Keratinocyte (primary cell): ENCODE measurements around the gene ZGPAT. TPM values are rescaled to one million over a fixed set of nuclear protein-coding genes. Genes with fewer than 3 reads are reported as not detected.

Source experiments
- DNase-seq: peaks from one replicate; pipeline ENCODE4 v3.0.0-alpha.2; 2011; ENCODE audit warnings: low read depth, missing footprints, low spot score
- FAIRE-seq: peaks from 2 replicates; lab custom pipeline; 2011; peaks lifted over from hg19 to GRCh38; lab: Jason Lieb, UNC
- H2AFZ ChIP-seq: 2 replicates; pipeline ENCODE4 v1.6.0; 2012; ENCODE audit warnings: low read length, control low read depth, inconsistent platforms; ENCODE audit not compliant: control insufficient read depth
- H3K27ac ChIP-seq: 2 replicates; pipeline ENCODE4 v1.5.1; 2011; ENCODE audit warnings: low read length; ENCODE audit not compliant: control insufficient read depth, insufficient read depth
- H3K27me3 ChIP-seq: 3 replicates; pipeline ENCODE4 v1.6.0; 2011; ENCODE audit warnings: low read length; ENCODE audit not compliant: control insufficient read depth, insufficient read depth; ENCODE audit errors: extremely low read depth
- H3K36me3 ChIP-seq, 2 experiments: 2 replicates in 1 of 2; 3 replicates in 1 of 2; pipeline ENCODE4 v1.5.1; 2011; ENCODE audit warnings: low read length in 2 of 2, mild to moderate bottlenecking in 1 of 2; ENCODE audit not compliant: control insufficient read depth in 2 of 2, insufficient read depth in 2 of 2; ENCODE audit errors: extremely low read depth in 1 of 2
- H3K4me1 ChIP-seq: 3 replicates; pipeline ENCODE4 v1.5.1; 2011; ENCODE audit warnings: low read length; ENCODE audit not compliant: control insufficient read depth, insufficient read depth; ENCODE audit errors: extremely low read depth
- H3K4me2 ChIP-seq: 3 replicates; pipeline ENCODE4 v1.6.0; 2011; ENCODE audit warnings: low read depth, low read length; ENCODE audit not compliant: control insufficient read depth, insufficient read depth; ENCODE audit errors: extremely low read depth
- H3K4me3 ChIP-seq, 3 experiments: fragments of 200-600 bp in 1 of 3; sonication (generic) in 1 of 3; 2 replicates in 2 of 3; 3 replicates in 1 of 3; pipeline ENCODE4 v1.5.1; 2011 to 2016; ENCODE audit warnings: low read length in 3 of 3, mild to moderate bottlenecking in 3 of 3, control low read depth in 2 of 3, inconsistent platforms in 1 of 3, low read depth in 1 of 3, mixed read lengths in 1 of 3, mixed run types in 1 of 3, moderate library complexity in 1 of 3; ENCODE audit not compliant: control insufficient read depth in 2 of 3, insufficient read depth in 2 of 3; ENCODE audit errors: extremely low read depth in 1 of 3
- H3K79me2 ChIP-seq: 2 replicates; pipeline ENCODE4 v1.6.0; 2012; ENCODE audit warnings: low read length; ENCODE audit not compliant: control insufficient read depth, insufficient read depth
- H3K9ac ChIP-seq: 3 replicates; pipeline ENCODE4 v1.6.0; 2011; ENCODE audit warnings: low read length; ENCODE audit not compliant: control insufficient read depth, insufficient read depth; ENCODE audit errors: extremely low read depth
- H3K9me1 ChIP-seq: 3 replicates; pipeline ENCODE4 v1.6.0; 2011; ENCODE audit warnings: low read length; ENCODE audit not compliant: control insufficient read depth, insufficient read depth; ENCODE audit errors: extremely low read depth
- H3K9me3 ChIP-seq: 2 replicates; pipeline ENCODE4 v1.5.1; 2012; ENCODE audit warnings: low read depth, low read length; ENCODE audit not compliant: control insufficient read depth
- H4K20me1 ChIP-seq: 3 replicates; pipeline ENCODE4 v1.6.0; 2011; ENCODE audit warnings: low read length; ENCODE audit not compliant: control insufficient read depth, insufficient read depth; ENCODE audit errors: extremely low read depth
- EZH2 ChIP-seq: IDR thresholded peaks from one replicate; pipeline ENCODE4 v1.6.1; 2012; ENCODE audit warnings: inconsistent platforms, mild to moderate bottlenecking, low read length, moderate library complexity
- dilution Hi-C: fragments of 300-500 bp; cut with MboI; formaldehyde crosslinking; loops from one replicate; pipeline ENCODE4 v1.7.0; 2020; ENCODE audit warnings: low sequenced_read_pairs; ENCODE audit not compliant: extremely low pct_ligation_motif_present
- polyA plus RNA-seq, 5 experiments: library from polyadenylated mRNA; depleted of rRNA in 3 of 5; stranded (reverse) in 3 of 5; stranded (forward) in 1 of 5; unstranded in 1 of 5; fragments of >200 nt; gene quantifications; 1 replicate in 1 of 5; 2 replicates in 3 of 5; 3 replicates in 1 of 5; pipeline versions ENCODE4 v1.2.1 to v1.2.3, GENCODE V29; 2011 to 2012; ENCODE audit warnings: missing spikeins in 2 of 5, low read depth in 1 of 5, low replicate concordance in 1 of 5
- TF ChIP-seq, protein P1 (sequence below), 3 experiments: IDR thresholded peaks in 1 of 3; conservative IDR thresholded peaks in 1 of 3; optimal IDR thresholded peaks in 1 of 3; 2 replicates in 2 of 3; 3 replicates in 1 of 3; pipeline versions ENCODE3 to v1.5.1; 2011; ENCODE audit warnings: low read length in 3 of 3, mild to moderate bottlenecking in 3 of 3, moderate library complexity in 2 of 3, control low read depth in 1 of 3, inconsistent platforms in 1 of 3; ENCODE audit not compliant: insufficient read depth in 2 of 3; ENCODE audit errors: extremely low read depth in 1 of 3

The ZGPAT gene
- polyA plus RNA-seq, 1 donor (not counting 4 experiments of a cell fraction or from before 2014, with no cell fraction given): 7.8 TPM

DNA sequence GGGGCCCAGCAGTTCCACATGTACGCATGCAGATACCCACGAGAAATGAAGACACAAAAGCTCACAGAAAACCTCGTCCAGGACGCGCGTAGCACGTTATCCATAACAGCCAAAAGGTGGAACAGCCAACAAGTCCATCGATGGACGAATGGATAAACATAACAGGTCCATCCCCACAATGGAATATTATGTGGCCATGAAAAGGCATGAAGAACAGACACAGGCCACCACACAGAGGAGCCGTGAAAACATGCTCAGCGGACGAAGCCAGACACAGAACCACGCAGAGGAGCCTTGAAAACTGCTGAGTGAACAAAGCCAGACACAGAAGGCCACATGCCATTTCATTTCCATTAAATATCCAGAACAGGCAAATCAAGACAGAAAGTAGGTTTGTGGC is 69.8 kb downstream of the ZGPAT start:
- no peak overlapping the region for H3K4me2 ChIP-seq
- TF ChIP-seq, protein P1, sequence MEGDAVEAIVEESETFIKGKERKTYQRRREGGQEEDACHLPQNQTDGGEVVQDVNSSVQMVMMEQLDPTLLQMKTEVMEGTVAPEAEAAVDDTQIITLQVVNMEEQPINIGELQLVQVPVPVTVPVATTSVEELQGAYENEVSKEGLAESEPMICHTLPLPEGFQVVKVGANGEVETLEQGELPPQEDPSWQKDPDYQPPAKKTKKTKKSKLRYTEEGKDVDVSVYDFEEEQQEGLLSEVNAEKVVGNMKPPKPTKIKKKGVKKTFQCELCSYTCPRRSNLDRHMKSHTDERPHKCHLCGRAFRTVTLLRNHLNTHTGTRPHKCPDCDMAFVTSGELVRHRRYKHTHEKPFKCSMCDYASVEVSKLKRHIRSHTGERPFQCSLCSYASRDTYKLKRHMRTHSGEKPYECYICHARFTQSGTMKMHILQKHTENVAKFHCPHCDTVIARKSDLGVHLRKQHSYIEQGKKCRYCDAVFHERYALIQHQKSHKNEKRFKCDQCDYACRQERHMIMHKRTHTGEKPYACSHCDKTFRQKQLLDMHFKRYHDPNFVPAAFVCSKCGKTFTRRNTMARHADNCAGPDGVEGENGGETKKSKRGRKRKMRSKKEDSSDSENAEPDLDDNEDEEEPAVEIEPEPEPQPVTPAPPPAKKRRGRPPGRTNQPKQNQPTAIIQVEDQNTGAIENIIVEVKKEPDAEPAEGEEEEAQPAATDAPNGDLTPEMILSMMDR (optimal IDR thresholded peaks at IDR 0.05 in 1 of 3, IDR thresholded peaks at IDR 0.05 in 1 of 3, conservative IDR thresholded peaks at IDR 0.05 in 1 of 3; ENCODE audit: extremely low read depth in 1 of 3, insufficient read depth in 2 of 3, low read length in 3 of 3): no peak
- TF ChIP-seq EZH2: no peak
- dilution Hi-C loops: no loop called here
- H3K9ac ChIP-seq: no peak overlapping the region
- DNase-seq (no peak), FAIRE-seq (no peak)
- H2AFZ ChIP-seq: no peak overlapping the region
- peaks cover 5% of the 10 kb centered on the region for H3K4me1 ChIP-seq
- H3K36me3 ChIP-seq: no peaks in the 10 kb centered on the region
- H3K79me2 ChIP-seq: no peaks in the 10 kb centered on the region
- H4K20me1 ChIP-seq: no peaks in the 10 kb centered on the region
- H3K27ac ChIP-seq: no peak overlapping the region
- H3K9me3 ChIP-seq: no peaks in the 10 kb centered on the region
- H3K4me3 ChIP-seq: no peak overlapping the region
- H3K27me3 ChIP-seq: peaks cover 10% of the 10 kb centered on the region
- H3K9me1 ChIP-seq: no peaks in the 10 kb centered on the region

DNA sequence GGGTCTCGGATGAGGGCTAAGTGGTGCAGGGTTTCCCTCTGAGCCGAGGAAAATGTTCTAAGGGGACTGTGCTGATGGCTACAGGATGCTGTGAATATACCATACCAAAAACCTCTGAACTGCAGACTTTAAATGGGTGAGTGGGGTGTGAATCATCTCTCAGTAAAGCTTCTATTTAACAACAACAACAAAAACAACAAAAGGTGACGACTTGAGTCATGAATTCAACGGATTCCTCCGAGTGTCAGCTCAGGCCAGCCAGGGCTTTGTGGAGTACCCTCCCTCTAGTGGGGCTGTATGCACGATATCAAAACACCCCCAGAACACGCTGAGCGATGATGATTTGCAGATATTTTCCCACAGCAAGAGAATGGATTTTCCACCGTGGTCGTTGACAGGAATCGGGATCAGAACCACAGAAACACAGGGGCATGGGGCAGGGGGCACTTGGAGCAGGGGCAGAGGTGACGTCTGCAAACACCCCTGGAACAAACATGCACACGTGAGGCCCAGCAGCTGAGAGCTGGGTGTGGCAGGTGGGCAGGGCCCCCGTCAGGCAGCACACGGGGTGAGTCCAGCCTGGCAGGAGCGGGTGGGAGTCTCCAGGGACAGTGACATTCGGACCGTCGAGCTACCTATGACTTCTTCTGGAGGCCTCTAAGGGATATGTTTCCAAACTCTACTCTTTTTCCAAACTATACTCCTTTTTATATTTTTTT is 70.4 kb downstream of the ZGPAT start:
- Histone ChIP-seq H3K9me1 (no peaks in the 10 kb centered on the region), H3K79me2 (no peaks in the 10 kb centered on the region), H3K9me3 (no peaks in the 10 kb centered on the region), H4K20me1 (no peaks in the 10 kb centered on the region), H3K27ac (no peak overlapping the region), H3K4me1 (no peaks in the 10 kb centered on the region), H3K9ac (no peak overlapping the region), H3K36me3 (no peaks in the 10 kb centered on the region), H3K4me3 (no peak overlapping the region), H2AFZ (no peak overlapping the region), H3K27me3 (peaks cover 10% of the 10 kb centered on the region), H3K4me2 (no peak overlapping the region)
- FAIRE-seq: no peak
- no peak for TF ChIP-seq EZH2
- TF ChIP-seq, protein P1 (optimal IDR thresholded peaks at IDR 0.05 in 1 of 3, IDR thresholded peaks at IDR 0.05 in 1 of 3, conservative IDR thresholded peaks at IDR 0.05 in 1 of 3; ENCODE audit: extremely low read depth in 1 of 3, insufficient read depth in 2 of 3, low read length in 3 of 3): no peak
- dilution Hi-C loops: no loop called here
- DNase-seq: no peak
